ENCODE measurements around the gene TCEA2.
"Not testable (repeated sequence)": the region's sequence is repeated elsewhere in the genome, so short reads cannot be mapped to it uniquely, and the experiment has no call there.

TCEA2 gene

GRCh38 chr20:64111841-64112641, 49.0 kb downstream of the TCEA2 start:
- Histone ChIP-seq H3K27me3 (ENCODE audit: control insufficient read depth, insufficient read depth, low read length) (no peaks in the 10 kb centered on the region), H3K36me3 (ENCODE audit: control insufficient read depth, insufficient read depth, low read length) (no peaks in the 10 kb centered on the region), H3K27ac (ENCODE audit: low read depth, low read length) (no peak overlapping the region), H3K9ac (ENCODE audit: low read length) (no peak overlapping the region), H3K4me1 (ENCODE audit: control insufficient read depth, insufficient read depth, low read length) (no peaks in the 10 kb centered on the region), H3K4me3 (ENCODE audit: low read length) (no peak overlapping the region)

GRCh38 chr20:64112691-64113443, 49.9 kb downstream of the TCEA2 start:
- no peaks in the 10 kb centered on the region for H3K4me1 ChIP-seq (ENCODE audit: control insufficient read depth, insufficient read depth, low read length)
- H3K4me3 ChIP-seq (ENCODE audit: low read length), result no peak overlapping the region

GRCh38 chr20:64113444-64113775, 50.4 kb downstream of the TCEA2 start:
- Histone ChIP-seq H3K27ac (ENCODE audit: low read depth, low read length) (no peak overlapping the region), H3K9ac (ENCODE audit: low read length) (no peak overlapping the region), H3K4me1 (ENCODE audit: control insufficient read depth, insufficient read depth, low read length) (no peaks in the 10 kb centered on the region), H3K4me3 (ENCODE audit: low read length) (no peak overlapping the region), H3K27me3 (ENCODE audit: control insufficient read depth, insufficient read depth, low read length) (no peaks in the 10 kb centered on the region), H3K36me3 (ENCODE audit: control insufficient read depth, insufficient read depth, low read length) (no peaks in the 10 kb centered on the region)

More at GRCh38 chr20:64112691-64113443, 49.9 kb downstream of the TCEA2 start:
- H3K27ac ChIP-seq (ENCODE audit: low read depth, low read length), result no peak overlapping the region
- no peak overlapping the region for H3K9ac ChIP-seq (ENCODE audit: low read length)
- H3K27me3 ChIP-seq (ENCODE audit: control insufficient read depth, insufficient read depth, low read length), result no peaks in the 10 kb centered on the region
- no peaks in the 10 kb centered on the region for H3K36me3 ChIP-seq (ENCODE audit: control insufficient read depth, insufficient read depth, low read length)

DNA sequence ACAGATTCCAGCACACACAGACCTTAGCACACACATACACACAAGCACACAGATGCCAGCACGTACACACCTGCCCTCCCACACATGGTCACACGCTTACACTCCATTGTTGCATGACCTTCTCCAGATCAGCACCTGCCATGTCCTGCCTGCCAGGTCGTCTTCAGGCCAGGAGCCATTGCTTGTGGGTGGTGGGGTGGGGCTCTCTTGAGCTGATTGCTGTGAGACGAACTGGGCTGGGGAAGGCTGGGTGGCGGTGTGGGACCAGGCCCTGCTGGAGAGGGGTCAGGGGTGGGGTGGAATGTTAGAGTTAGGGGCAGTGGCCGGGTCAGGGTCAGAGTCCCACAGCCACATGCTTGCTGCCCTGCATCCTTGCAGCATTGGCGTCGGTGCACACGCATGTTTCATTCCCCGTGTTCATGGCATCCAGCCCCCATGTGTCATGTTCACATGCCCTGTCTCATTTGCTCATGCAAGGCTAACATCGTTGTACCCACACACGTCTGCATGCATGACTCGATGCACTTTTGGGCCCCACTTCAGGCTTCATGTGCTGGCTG, 50.9 kb downstream of the TCEA2 start:
- Histone ChIP-seq H3K36me3 (ENCODE audit: control insufficient read depth, insufficient read depth, low read length) (no peaks in the 10 kb centered on the region), H3K9ac (ENCODE audit: low read length) (no peak overlapping the region), H3K27me3 (ENCODE audit: control insufficient read depth, insufficient read depth, low read length) (no peaks in the 10 kb centered on the region), H3K27ac (ENCODE audit: low read depth, low read length) (no peak overlapping the region), H3K4me1 (ENCODE audit: control insufficient read depth, insufficient read depth, low read length) (no peaks in the 10 kb centered on the region), H3K4me3 (ENCODE audit: low read length) (no peak overlapping the region)

DNA sequence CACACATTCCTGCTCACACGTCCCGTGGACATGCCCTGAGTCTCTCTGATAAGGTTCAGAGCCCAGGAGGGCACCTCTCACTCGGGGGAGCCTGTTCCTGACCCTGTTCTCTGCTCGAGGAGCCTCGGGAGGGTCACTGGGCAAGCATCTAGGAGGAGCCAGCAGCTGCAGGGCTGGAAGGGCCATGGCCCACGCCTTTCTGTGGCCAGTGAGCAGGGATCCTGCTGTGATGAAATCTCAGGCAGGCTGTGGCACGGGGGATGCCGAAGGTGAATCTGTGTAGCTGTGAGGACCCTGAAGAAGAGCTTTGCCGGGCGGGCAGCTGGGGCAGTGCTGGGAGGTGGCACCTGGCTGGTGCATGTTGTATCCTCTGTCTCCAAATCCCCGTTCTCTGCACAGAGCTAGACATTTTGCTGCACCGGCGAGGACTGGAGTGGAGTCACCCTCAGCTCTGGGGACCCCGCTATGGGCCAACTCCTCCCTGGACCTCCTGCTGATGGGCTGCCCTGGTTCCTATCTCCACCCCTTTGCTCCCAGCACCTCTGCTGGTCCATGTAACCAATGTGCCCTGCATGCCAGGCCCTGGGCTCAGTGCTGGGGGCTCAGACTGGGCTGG, 51.5 kb downstream of the TCEA2 start:
- no peak overlapping the region for H3K9ac ChIP-seq (ENCODE audit: low read length)
- no peak overlapping the region for H3K27ac ChIP-seq (ENCODE audit: low read depth, low read length)
- H3K4me3 ChIP-seq (ENCODE audit: low read length), result no peak overlapping the region
- H3K27me3 ChIP-seq (ENCODE audit: control insufficient read depth, insufficient read depth, low read length), result peaks cover 1% of the 10 kb centered on the region
- no peaks in the 10 kb centered on the region for H3K4me1 ChIP-seq (ENCODE audit: control insufficient read depth, insufficient read depth, low read length)
- H3K36me3 ChIP-seq (ENCODE audit: control insufficient read depth, insufficient read depth, low read length), result no peaks in the 10 kb centered on the region

DNA sequence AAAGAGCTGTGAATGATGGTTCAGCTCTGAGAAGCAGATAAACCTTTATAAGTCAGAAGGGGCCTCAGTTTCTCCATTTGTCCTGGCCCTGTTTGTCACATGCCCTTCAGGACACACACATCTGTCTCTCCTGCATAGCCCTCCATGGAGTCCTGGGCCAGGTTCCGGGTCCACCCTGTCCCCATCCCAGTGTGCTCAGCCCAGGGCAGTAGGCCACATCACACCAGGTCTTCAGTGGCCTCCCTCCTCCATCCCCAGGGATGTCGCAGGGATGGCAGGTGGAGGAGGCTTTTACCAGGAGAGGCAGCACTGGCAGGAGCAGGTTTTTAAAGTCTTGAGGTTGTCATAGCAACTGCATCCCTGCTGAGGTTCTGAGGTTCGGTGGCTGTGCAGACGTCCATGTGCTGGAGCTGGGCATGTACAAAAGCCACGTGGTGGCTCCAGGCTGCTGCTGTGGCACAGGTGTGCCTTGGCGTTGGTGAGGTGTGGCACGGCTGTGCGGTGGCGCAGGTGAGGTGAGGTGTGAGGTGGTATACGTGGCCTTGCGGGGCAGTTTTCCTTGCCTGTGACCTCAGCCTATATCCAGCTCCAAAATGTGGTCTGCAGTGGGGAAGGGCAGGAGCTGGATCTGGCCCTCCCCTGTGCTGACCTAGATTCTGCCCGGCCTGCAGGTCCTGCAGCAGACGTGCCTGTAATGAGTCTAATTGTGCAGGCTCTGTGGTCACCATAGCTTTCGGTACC, 52.3 kb downstream of the TCEA2 start:
- Histone ChIP-seq H3K27ac (ENCODE audit: low read depth, low read length) (no peak overlapping the region), H3K36me3 (ENCODE audit: control insufficient read depth, insufficient read depth, low read length) (no peaks in the 10 kb centered on the region), H3K27me3 (ENCODE audit: control insufficient read depth, insufficient read depth, low read length) (peaks cover 7% of the 10 kb centered on the region), H3K9ac (ENCODE audit: low read length) (no peak overlapping the region), H3K4me1 (ENCODE audit: control insufficient read depth, insufficient read depth, low read length) (no peaks in the 10 kb centered on the region), H3K4me3 (ENCODE audit: low read length) (no peak overlapping the region)

- no peak overlapping the region for H3K27ac ChIP-seq (ENCODE audit: low read depth, low read length)
- no peaks in the 10 kb centered on the region for H3K36me3 ChIP-seq (ENCODE audit: control insufficient read depth, insufficient read depth, low read length)
- no peak overlapping the region for H3K4me3 ChIP-seq (ENCODE audit: low read length)
- H3K9ac ChIP-seq (ENCODE audit: low read length), result no peak overlapping the region
- peaks cover 7% of the 10 kb centered on the region for H3K27me3 ChIP-seq (ENCODE audit: control insufficient read depth, insufficient read depth, low read length)
- H3K4me1 ChIP-seq (ENCODE audit: control insufficient read depth, insufficient read depth, low read length), result no peaks in the 10 kb centered on the region
Observed at GRCh38 chr20:64116016-64116415, 53.0 kb downstream of the TCEA2 start.

DNA sequence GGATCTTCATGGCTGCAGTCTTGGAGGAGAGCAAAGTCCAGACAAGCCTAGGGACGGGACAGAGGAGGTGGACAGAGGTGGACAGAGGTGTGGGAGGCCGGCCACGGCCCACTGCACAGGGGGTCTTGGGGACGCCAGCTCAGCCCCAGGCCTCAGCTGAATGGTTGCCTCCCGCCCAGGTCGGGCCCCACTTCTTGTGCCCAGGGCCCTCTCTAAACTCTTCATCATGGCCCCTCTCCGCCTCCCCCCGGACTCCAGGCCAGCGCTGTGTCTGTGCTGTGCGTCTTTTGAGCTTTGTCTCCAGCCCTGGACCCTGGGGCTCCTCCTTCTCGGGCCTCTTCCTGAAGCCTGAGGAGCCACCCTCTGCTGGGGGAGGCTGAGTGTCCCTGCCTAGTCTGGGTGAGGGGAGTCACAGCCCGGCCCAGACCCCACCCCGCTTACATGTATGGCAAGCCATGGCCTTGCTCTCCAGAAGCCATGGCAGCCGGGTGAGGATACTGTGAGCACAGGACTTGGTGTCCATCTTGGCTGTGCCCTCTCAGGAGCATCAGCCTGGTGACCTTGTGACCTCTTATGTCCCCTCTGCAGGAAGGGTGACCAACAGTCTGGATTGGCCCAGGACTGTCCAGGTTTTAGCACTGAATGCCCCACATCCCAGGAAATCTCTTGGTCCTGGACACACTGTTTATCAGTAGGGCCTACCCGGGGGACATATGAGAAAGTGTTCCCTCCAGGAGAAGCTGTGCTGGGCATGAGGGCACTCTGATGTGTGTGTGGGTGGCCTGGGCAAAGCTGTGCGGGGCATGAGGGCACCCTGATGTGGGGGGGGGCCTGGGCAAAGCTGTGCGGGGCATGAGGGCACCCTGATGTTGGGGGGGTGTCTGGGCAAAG, 53.8 kb downstream of the TCEA2 start:
- Histone ChIP-seq H3K9ac (ENCODE audit: low read length) (no peak overlapping the region), H3K27me3 (ENCODE audit: control insufficient read depth, insufficient read depth, low read length) (peaks cover 11% of the 10 kb centered on the region), H3K4me3 (ENCODE audit: low read length) (no peak overlapping the region), H3K4me1 (ENCODE audit: control insufficient read depth, insufficient read depth, low read length) (no peaks in the 10 kb centered on the region), H3K36me3 (ENCODE audit: control insufficient read depth, insufficient read depth, low read length) (no peaks in the 10 kb centered on the region), H3K27ac (ENCODE audit: low read depth, low read length) (no peak overlapping the region)

- H3K4me3 ChIP-seq (ENCODE audit: low read length); H3K36me3 ChIP-seq (ENCODE audit: control insufficient read depth, insufficient read depth, low read length); H3K27ac ChIP-seq (ENCODE audit: low read depth, low read length); H3K4me1 ChIP-seq (ENCODE audit: control insufficient read depth, insufficient read depth, low read length); H3K9ac ChIP-seq (ENCODE audit: low read length): not testable (repeated sequence)
- H3K27me3 ChIP-seq (ENCODE audit: control insufficient read depth, insufficient read depth, low read length), result peaks cover 12% of the 10 kb centered on the region
Observed at GRCh38 chr20:64117432-64117777, 54.4 kb downstream of the TCEA2 start.

GRCh38 chr20:64119301-64119680, 56.3 kb downstream of the TCEA2 start:
- no peaks in the 10 kb centered on the region for H3K4me1 ChIP-seq (ENCODE audit: control insufficient read depth, insufficient read depth, low read length)

GRCh38 chr20:64119681-64120341, 56.8 kb downstream of the TCEA2 start:
- H3K4me3 ChIP-seq (ENCODE audit: low read length), result peak overlapping the region; percentile 44
- no peaks in the 10 kb centered on the region for H3K36me3 ChIP-seq (ENCODE audit: control insufficient read depth, insufficient read depth, low read length)
- H3K9ac ChIP-seq (ENCODE audit: low read length), result no peak overlapping the region
- H3K27me3 ChIP-seq (ENCODE audit: control insufficient read depth, insufficient read depth, low read length), result peaks cover 12% of the 10 kb centered on the region
- no peaks in the 10 kb centered on the region for H3K4me1 ChIP-seq (ENCODE audit: control insufficient read depth, insufficient read depth, low read length)
- no peak overlapping the region for H3K27ac ChIP-seq (ENCODE audit: low read depth, low read length)

More at GRCh38 chr20:64119301-64119680, 56.3 kb downstream of the TCEA2 start:
- peaks cover 12% of the 10 kb centered on the region for H3K27me3 ChIP-seq (ENCODE audit: control insufficient read depth, insufficient read depth, low read length)
- no peaks in the 10 kb centered on the region for H3K36me3 ChIP-seq (ENCODE audit: control insufficient read depth, insufficient read depth, low read length)
- H3K4me3 ChIP-seq (ENCODE audit: low read length), result no peak overlapping the region
- H3K27ac ChIP-seq (ENCODE audit: low read depth, low read length), result no peak overlapping the region
- H3K9ac ChIP-seq (ENCODE audit: low read length), result no peak overlapping the region
